Endothelial cell of umbilical vein (primary cell): Measurements from ENCODE around the gene TTYH3. TPM values are rescaled to one million over a fixed set of nuclear protein-coding genes. Genes with fewer than 3 reads are reported as not detected.

ENCODE experiments used
- BruUV-seq: library from RNA; stranded (reverse); fragments of 400-500 nt; replicated peaks from 2 replicates; lab custom pipeline; 2021; lab: Mats Ljungman, UMichigan
- CTCF ChIA-PET: fragments of 300-600, 350-600 bp; sonication (Branson Sonifier 250); formaldehyde crosslinking; loops from one replicate; lab custom pipeline; 2021; ENCODE audit warnings: antibody characterized with exemption, inconsistent platforms; lab: Charles Lee
- POLR2A ChIA-PET: fragments of 300-600, 350-600 bp; sonication (Branson Sonifier 250); formaldehyde crosslinking; loops from one replicate; lab custom pipeline; 2021; ENCODE audit warnings: antibody characterized with exemption, inconsistent platforms; lab: Charles Lee
- DNase-seq: peaks from one replicate; pipeline ENCODE4 v3.0.0-alpha.2; 2011; ENCODE audit warnings: low read depth, low spot score
- FAIRE-seq: peaks from 2 replicates; lab custom pipeline; 2011; peaks lifted over from hg19 to GRCh38; lab: Jason Lieb, UNC
- H2AFZ ChIP-seq: 2 replicates; pipeline ENCODE4 v1.6.0; 2012; ENCODE audit warnings: low read depth, low read length, control low read depth, inconsistent platforms
- H3K27ac ChIP-seq: 2 replicates; pipeline ENCODE4 v1.5.1; 2011; ENCODE audit warnings: low read depth, mild to moderate bottlenecking, control low read depth, low read length, moderate library complexity; ENCODE audit not compliant: insufficient read depth
- H3K27me3 ChIP-seq, 2 experiments: 2 replicates each; pipeline versions ENCODE4 v1.6.0 to v1.6.1; 2011; ENCODE audit warnings: low read length in 2 of 2, mixed read lengths in 1 of 2; ENCODE audit not compliant: control insufficient read depth in 2 of 2, insufficient read depth in 2 of 2
- H3K36me3 ChIP-seq, 2 experiments: 2 replicates in 1 of 2; 3 replicates in 1 of 2; pipeline ENCODE4 v1.5.1; 2011; ENCODE audit warnings: low read length in 2 of 2, mild to moderate bottlenecking in 1 of 2, moderate library complexity in 1 of 2; ENCODE audit not compliant: control insufficient read depth in 2 of 2, insufficient read depth in 2 of 2; ENCODE audit errors: extremely low read depth in 1 of 2
- H3K4me1 ChIP-seq: 3 replicates; pipeline ENCODE4 v1.5.1; 2011; ENCODE audit warnings: mild to moderate bottlenecking, low read length; ENCODE audit not compliant: control insufficient read depth, insufficient read depth; ENCODE audit errors: extremely low read depth
- H3K4me2 ChIP-seq: 2 replicates; pipeline ENCODE4 v1.6.1; 2011; ENCODE audit warnings: low read length, control low read depth, mixed read lengths; ENCODE audit not compliant: insufficient read depth
- H3K4me3 ChIP-seq, 3 experiments: fragments of 200-600 bp in 1 of 3; sonication (generic), shearing (Covaris generic) in 1 of 3; replicated peaks in 1 of 3; 2 replicates each; pipeline ENCODE4 v1.5.1; 2011 to 2016; ENCODE audit warnings: control low read depth in 3 of 3, low read length in 3 of 3, mild to moderate bottlenecking in 2 of 3, inconsistent platforms in 1 of 3, low read depth in 1 of 3, moderate library complexity in 1 of 3; ENCODE audit not compliant: insufficient read depth in 1 of 3
- H3K79me2 ChIP-seq: 2 replicates; pipeline ENCODE4 v1.6.0; 2012; ENCODE audit warnings: low read length, inconsistent platforms; ENCODE audit not compliant: control insufficient read depth, insufficient read depth
- H3K9ac ChIP-seq: replicated peaks from 2 replicates; pipeline ENCODE3; 2011; ENCODE audit warnings: low read length, control low read depth; ENCODE audit not compliant: insufficient read depth; ENCODE audit errors: extremely low read depth
- H3K9me1 ChIP-seq: replicated peaks from 3 replicates; pipeline ENCODE4 v1.6.0; 2011; ENCODE audit warnings: mild to moderate bottlenecking, low read length; ENCODE audit not compliant: control insufficient read depth, insufficient read depth; ENCODE audit errors: extremely low read depth
- H3K9me3 ChIP-seq: replicated peaks from 2 replicates; pipeline ENCODE4 v1.5.1; 2012; ENCODE audit warnings: low read length, inconsistent platforms; ENCODE audit not compliant: control insufficient read depth, insufficient read depth
- H4K20me1 ChIP-seq: replicated peaks from 2 replicates; pipeline ENCODE3; 2011; ENCODE audit warnings: mild to moderate bottlenecking, low read length; ENCODE audit not compliant: control insufficient read depth, insufficient read depth; ENCODE audit errors: extremely low read depth
- EZH2 ChIP-seq: IDR thresholded peaks from 2 replicates; pipeline ENCODE4 v1.6.1; 2012; ENCODE audit warnings: borderline replicate concordance, low read depth, mild to moderate bottlenecking, moderate library complexity, low read length, inconsistent platforms; ENCODE audit not compliant: severe bottlenecking
- FOS ChIP-seq: IDR thresholded peaks from 2 replicates; pipeline ENCODE4 v1.6.1; 2011; ENCODE audit warnings: mild to moderate bottlenecking, low read length, moderate library complexity, borderline replicate concordance; ENCODE audit not compliant: insufficient read depth
- GATA2 ChIP-seq: IDR thresholded peaks from 2 replicates; pipeline ENCODE4 v1.7.0; 2011; ENCODE audit warnings: low read depth, mild to moderate bottlenecking, moderate library complexity, mixed read lengths, low read length; ENCODE audit not compliant: insufficient read length, insufficient read depth
- JUN ChIP-seq: IDR thresholded peaks from 2 replicates; pipeline ENCODE4 v1.6.1; 2011; ENCODE audit warnings: borderline replicate concordance, low read depth; ENCODE audit not compliant: insufficient read length, insufficient read depth
- POLR2A ChIP-seq: IDR thresholded peaks from 2 replicates; pipeline ENCODE4 v1.6.1; 2012; ENCODE audit warnings: low read depth, mild to moderate bottlenecking, control low read depth, low read length
- POLR2AphosphoS5 ChIP-seq: IDR thresholded peaks from 2 replicates; pipeline ENCODE4 v1.6.1; 2012; ENCODE audit warnings: low read depth, mild to moderate bottlenecking, control low read depth, low read length, moderate library complexity; ENCODE audit not compliant: insufficient read depth
- dilution Hi-C: fragments of 300-500 bp; cut with MboI; formaldehyde crosslinking; loops from one replicate; pipeline ENCODE4 v1.15.0; 2019; ENCODE audit warnings: low sequenced_read_pairs; ENCODE audit not compliant: extremely low pct_ligation_motif_present
- intact Hi-C: fragments of 100-400 bp; cut with micrococcal nuclease; formaldehyde crosslinking; loops from one replicate; pipeline ENCODE4 v1.10.0; 2022
- polyA plus RNA-seq, 4 experiments: library from polyadenylated mRNA; depleted of rRNA in 3 of 4; stranded (reverse) in 3 of 4; unstranded in 1 of 4; fragments of >200 nt; gene quantifications; 2 replicates each; pipeline versions ENCODE4 v1.2.1 to v1.2.3, GENCODE V29; 2011 to 2012; ENCODE audit warnings: missing spikeins in 1 of 4
- total RNA-seq: library from RNA; stranded (reverse); gene quantifications from 2 replicates; pipeline ENCODE4 v1.2.3, GENCODE V29; 2021
- TF ChIP-seq, protein P1 (sequence below), 2 donors: IDR thresholded peaks; 1 replicate in 1 of 2; 2 replicates in 1 of 2; pipeline ENCODE4 v1.5.1; 2011; ENCODE audit warnings: low read length in 2 of 2, mild to moderate bottlenecking in 2 of 2, moderate library complexity in 2 of 2, control low read depth in 1 of 2, inconsistent platforms in 1 of 2, low read depth in 1 of 2; ENCODE audit not compliant: insufficient read depth in 1 of 2; ENCODE audit errors: extremely low read depth in 1 of 2

TTYH3 gene
- total and polyA plus RNA-seq, 2 donors (not counting 3 experiments of a cell fraction or from before 2014, with no cell fraction given): 143 to 280 TPM

- Histone ChIP-seq H3K9ac (no peak overlapping the region), H3K4me1 (peaks cover 5% of the 10 kb centered on the region), H3K9me3 (no peaks in the 10 kb centered on the region), H3K4me3 (no peak overlapping the region), H3K9me1 (no peaks in the 10 kb centered on the region), H4K20me1 (no peaks in the 10 kb centered on the region), H3K79me2 (no peaks in the 10 kb centered on the region), H3K27ac (no peak overlapping the region), H3K4me2 (no peak overlapping the region), H3K36me3 (no peaks in the 10 kb centered on the region), H3K27me3 (no peaks in the 10 kb centered on the region), H2AFZ (no peak overlapping the region)
- no peak for FAIRE-seq
- ChIA-PET POLR2A (no interaction called here), CTCF (interaction anchor here (2.7 to 3.7 kb wide), 2 partner anchors 9 to 11 kb away, joined by 9 to 31 read pairs; no protein-coding TSS in a partner anchor)
- intact Hi-C loops (no loop called here), dilution Hi-C loops (no loop called here)
- TF ChIP-seq POLR2A: no peak
- no peak for TF ChIP-seq EZH2
- no peak for TF ChIP-seq POLR2AphosphoS5
- TF ChIP-seq GATA2: no peak
- no peak for TF ChIP-seq FOS
- no peak for TF ChIP-seq JUN
- TF ChIP-seq, protein P1, sequence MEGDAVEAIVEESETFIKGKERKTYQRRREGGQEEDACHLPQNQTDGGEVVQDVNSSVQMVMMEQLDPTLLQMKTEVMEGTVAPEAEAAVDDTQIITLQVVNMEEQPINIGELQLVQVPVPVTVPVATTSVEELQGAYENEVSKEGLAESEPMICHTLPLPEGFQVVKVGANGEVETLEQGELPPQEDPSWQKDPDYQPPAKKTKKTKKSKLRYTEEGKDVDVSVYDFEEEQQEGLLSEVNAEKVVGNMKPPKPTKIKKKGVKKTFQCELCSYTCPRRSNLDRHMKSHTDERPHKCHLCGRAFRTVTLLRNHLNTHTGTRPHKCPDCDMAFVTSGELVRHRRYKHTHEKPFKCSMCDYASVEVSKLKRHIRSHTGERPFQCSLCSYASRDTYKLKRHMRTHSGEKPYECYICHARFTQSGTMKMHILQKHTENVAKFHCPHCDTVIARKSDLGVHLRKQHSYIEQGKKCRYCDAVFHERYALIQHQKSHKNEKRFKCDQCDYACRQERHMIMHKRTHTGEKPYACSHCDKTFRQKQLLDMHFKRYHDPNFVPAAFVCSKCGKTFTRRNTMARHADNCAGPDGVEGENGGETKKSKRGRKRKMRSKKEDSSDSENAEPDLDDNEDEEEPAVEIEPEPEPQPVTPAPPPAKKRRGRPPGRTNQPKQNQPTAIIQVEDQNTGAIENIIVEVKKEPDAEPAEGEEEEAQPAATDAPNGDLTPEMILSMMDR (IDR thresholded peaks at IDR 0.05; ENCODE audit: extremely low read depth in 1 of 2, insufficient read depth in 1 of 2, low read depth in 1 of 2, low read length in 2 of 2): no peak
- BruUV-seq: no TSS peak
- DNase-seq: no peak
Observed at GRCh38 chr7:2617325-2617905, 14.4 kb upstream of the TTYH3 start.
